ENCODE measurements around the gene TRMT2A.
A peak's percentile ranks its signal among the peaks of the same experiment; 100 is the strongest.

- peak; percentile 80 for TF ChIP-seq CTCF (conservative IDR thresholded peaks at IDR 0.05; ENCODE audit: low read length)
- TF ChIP-seq EZH2phosphoT487 (IDR thresholded peaks at IDR 0.05; ENCODE audit: borderline replicate concordance, low read depth, low read length): no peak
These were observed 12.1 kb upstream of the TRMT2A start for GRCh38 chr22:20128902-20129746.

All from OCI-LY7 (cell line).